GM19193 (cell line): ENCODE data around the gene PPP1R7.
A peak's percentile ranks its signal among the peaks of the same experiment; 100 is the strongest.

Source experiments
- POLR2A ChIP-seq: IDR thresholded peaks from 4 replicates; pipeline ENCODE4 v1.6.1; 2011; ENCODE audit not compliant: insufficient read depth, insufficient read length; ENCODE audit errors: extremely low read depth

The PPP1R7 gene

DNA sequence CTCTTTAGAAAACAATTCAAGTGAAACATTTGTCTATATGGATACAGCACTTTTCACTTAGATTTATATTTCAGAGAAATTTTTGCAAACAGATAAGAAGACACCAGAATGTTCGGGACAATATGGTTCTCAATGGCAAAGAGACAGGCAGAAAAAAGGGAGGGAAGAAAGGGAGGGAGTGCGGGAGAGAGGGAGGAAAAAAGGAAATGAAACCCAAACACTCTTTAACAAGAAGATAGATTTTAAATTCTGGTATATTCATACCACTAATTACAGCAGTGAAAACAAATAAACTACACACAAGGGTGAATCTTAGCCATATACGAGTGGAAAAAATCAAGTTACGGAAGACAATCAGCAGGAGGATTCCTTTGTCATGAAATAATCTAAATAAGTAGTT lies 4.0 kb upstream of the PPP1R7 start:
- TF ChIP-seq POLR2A = no peak

DNA sequence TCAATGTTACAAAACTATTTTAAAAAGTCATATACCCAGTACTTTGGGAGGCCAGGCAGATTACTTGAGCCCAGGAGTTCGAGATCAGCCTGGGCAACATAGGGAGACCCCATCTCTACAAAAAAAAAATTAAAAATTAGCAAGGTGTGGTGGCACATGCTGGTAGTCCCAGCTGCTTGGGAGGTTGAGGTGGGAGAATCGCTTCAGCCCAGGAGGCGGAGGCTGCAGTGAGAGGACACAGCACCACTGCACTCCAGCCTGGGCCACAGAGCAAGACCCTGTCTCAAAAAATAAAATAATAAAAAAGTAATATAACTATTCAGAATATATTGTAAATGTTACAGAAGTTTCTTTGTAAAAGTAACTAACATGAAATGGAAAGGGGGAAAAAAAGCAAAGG lies 2.9 kb upstream of the PPP1R7 start:
- no peak for TF ChIP-seq POLR2A

DNA sequence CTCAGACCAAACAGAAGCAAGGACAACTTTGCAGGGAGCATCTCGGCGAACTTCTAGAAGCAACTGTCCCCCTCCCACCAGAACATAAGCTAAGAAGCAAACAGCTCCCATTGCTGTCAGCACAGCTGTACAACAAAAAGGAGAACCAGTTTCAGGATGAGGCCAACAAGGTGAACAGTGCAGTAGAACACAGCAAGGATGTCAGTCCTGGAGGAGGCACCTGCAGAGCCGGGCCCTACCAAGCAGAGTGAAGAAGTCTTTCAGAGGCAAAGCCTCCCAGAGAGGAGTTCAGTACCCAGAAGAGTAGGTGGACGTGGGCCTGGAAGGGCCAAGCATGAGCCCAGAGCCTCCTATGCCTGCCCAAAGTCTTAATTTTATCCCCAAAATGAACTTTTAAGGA lies 2.0 kb upstream of the PPP1R7 start:
- TF ChIP-seq POLR2A = no peak

DNA sequence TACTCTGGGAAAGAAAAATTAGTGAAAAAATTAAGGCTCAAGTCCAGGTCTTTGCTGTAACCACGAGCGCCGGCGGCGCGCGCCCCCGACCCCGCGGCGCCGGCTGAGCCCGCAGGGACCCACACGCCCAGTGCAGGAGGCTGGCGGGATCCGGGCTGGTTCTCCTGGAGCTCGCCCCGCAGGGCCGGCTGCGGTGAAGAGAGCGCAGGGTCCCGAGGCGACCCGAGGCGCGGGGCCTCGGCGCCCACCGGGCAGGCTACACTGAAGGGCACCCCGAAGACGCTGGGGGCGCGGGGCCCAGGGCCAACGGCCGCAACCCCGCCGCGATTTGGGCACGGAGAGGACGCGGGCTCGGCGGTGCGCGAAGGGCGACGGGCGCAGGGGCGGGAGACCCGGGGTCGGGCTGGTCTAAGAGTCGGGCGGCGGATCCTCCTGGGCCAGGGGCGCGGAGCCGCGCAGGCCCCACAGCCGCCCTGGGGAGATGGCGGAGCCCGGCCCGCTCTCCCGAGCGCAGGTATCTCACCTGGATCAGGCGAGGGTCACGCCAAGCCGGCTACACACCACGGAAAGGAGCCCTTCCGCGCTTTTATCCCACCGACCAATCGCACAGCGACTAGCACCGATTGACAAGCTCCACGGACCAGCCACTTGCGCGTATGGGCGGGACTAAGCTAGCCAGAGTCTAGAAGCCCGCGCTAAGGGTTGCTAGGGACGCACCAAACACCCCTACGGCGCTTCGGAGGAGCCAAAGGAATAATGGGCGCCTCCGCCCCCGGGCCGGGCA lies 1.2 kb upstream of the PPP1R7 start, which contains the start of gene PASK:
TSS of gene PASK (minus strand) at position 582 of the 784 bp plus-strand sequence. CDS start 6,440 bp downstream, outside the sequence.
- peak; percentile 53 for TF ChIP-seq POLR2A

DNA sequence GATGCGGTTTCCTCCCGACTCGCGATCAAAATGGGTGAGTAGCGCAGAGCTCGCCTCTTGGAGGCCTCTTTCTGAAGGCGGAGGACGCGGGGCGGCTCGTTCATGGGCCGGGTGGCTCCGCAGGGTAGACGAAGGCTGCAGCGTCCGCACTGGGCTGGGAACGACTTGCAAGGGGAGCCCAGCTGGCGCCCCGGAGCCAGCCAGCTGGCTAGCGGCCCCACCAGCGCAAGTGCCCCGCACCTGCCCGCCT lies 667 bp upstream of the PPP1R7 start:
- no peak for TF ChIP-seq POLR2A

DNA sequence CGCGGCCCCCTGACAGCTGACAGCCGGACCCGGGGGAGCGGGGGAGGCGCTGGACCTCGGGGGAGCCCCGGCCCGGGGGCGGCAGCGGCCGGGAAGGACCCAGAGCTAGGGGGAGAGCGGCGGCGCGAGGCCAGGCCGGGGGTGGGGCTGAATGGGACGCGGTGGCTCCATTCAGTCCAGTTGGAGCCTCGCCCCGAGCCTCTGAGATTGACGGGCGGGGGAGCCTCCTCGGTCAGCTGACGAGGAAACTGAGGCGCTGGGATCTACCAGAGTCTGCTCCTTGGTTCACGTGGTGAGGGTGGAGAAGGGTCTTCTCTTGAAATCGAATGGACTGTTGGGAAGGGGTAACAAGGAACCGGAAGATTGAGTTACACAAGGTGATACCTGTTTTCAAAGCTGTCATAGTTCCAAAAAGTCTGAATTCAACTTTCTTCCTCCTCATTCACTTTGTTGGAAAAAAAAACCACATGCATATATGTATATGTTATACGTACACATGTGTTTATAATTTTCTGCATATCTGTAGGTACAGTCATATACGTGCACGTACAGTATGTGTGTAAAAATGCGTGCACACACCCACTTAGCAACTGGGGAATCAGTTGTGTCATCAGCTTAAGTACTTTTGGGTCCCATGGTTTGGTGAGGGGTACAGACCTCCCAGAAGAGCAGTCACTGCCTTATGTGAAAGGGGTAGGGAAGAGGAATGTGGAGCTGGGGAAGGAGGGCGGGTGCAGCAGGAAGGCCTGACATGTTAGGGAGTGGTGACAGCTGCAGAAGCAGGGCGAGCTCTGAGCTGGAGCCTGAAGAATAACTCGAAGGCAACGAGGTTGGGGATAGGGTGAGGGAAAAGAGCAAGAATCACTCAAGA lies 628 bp downstream of the PPP1R7 start:
- TF ChIP-seq POLR2A = no peak

DNA sequence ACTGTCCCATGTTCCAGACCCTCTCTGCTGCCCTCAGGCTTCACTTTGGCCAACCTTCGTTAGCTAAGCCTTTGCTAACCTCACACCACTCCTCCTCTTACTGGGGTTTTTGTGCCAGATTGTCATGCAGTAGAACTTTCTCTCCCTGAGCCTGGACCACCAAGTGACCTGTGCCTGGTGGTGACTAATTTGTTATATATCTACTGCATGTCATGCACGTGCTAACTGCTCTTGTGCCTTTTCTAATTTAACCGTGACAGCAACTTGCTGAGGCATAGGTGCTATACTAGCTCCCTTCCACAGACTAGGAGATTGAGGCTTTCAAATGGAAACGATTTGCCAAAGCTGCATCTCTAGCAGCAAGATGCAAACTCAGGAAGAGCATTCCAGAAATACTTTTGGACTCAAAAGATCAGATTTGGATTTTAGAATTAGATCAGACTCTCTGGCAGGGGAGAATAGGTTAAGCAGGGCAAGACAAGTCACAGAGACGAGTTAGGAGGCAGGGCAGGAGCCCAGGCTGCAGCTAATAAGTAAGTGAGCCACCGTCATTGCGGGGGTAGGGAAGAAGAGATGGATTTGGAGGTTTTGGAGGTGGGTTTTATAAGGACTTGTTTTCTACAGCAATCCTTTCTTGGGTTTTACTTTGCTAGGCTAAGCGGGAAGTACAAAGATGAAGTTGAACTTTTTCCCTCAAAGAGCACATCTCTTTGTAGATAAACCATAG lies 1.8 kb downstream of the PPP1R7 start:
- no peak for TF ChIP-seq POLR2A

DNA sequence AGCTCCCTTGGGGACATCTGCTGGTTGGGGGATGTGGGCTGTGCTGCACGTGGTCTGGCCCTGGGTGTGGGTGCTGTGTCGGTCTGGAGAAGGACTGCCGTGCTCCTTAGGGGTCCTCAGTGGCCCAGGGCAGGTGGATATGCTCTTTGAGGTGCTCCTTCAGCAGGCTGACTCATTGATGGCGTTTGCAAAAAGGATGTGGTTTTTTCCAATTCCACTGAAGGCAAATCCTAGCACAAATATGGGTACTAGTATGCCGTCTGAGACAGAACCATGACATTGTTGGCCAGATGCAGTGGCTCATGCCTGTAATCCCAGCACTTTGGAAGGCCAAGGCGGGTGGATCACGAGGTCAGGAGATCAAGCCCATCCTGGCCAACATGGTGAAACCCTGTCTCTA lies 3.3 kb downstream of the PPP1R7 start:
- TF ChIP-seq POLR2A = no peak

DNA sequence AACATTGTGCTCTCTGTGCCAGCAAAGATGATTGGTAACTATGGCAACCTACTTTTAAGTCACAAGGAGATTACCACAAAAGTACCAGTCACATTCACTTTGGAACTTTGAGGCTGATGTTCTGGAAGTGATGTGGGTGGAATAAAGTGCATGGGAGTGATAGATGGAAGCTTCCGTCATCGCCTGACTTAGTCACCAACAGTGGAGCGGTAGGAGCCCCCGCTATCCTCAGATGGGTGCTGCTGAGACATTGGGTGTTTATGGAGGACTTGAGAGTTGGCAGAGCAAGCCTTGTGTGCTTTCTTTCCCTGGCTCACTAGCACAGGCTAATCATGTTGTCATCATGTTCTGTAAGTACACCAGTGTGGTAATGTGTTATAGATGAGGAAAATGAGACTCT lies 4.6 kb downstream of the PPP1R7 start:
- TF ChIP-seq POLR2A = no peak

DNA sequence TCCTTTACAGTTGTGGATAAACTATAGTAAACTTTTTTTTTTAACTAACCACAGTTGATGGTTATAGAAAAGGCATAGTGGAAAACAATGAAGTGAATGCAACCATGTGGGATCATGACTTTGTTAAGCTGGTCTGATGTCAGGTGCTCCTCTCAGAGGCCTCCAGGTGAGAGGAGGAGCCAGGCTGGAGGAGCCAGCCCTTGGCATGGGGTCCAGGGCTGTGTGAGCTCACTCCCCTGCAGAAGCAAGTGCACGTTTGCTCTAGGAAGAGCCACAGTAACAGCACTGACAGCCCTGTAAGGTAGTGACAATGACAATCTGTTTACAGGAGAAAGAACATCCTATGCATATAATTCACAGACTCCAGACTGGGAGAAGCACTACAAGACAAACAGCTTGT lies 5.7 kb downstream of the PPP1R7 start:
- no peak for TF ChIP-seq POLR2A

DNA sequence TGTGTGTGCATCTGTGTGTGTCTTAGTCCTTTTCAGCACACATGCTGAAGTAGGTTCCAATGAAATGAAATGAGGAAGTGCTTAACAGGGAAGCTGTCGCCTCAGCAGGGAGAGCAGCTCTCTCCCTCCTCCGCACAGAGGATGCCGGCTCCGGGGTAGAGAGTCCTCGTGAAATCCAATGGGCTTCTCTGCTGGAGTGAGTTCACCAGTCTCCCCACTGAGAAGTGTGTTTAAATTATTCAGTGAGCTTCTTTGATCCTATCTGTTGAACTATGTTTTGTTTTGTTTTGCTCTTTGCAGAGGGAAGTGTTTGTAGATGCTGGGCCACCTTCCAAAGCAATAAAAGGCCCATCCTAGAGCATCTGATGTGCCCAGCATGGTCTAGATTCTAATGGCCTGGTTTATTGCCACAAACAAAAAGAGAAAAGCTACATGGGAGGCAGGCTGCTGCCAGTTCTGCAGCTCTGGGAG lies 6.7 kb downstream of the PPP1R7 start:
- TF ChIP-seq POLR2A = no peak

DNA sequence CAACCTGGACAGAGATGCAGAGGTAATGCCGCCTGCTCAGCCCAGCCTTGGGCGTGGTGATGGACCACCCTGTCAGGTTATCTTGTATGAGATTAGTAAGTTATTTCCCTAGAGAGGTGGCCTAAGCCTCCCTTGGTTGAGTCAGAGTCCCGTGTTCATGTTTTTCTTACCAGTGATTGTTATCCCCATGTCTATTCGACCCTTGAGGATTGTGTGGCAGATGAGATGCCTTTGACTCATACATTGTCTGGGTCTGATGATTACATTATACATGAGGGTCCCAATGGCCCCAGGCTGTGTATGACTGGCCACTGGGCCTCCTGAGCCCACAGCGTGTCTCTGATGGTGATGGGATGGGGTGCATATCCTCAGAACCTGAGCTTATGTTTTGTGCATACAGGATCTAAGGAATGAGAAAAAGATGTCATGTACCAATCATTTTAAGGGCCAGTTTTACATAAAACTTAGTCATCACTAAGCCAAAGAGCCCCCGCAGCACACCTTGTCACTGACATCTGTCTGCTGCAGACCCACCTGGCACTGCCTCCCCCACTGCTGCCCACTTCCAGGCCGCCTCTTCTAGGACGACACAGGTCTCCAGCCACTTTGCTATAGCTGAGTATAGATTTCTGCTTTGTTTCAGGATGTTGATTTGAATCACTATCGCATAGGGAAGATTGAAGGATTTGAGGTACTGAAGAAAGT lies 7.7 kb downstream of the PPP1R7 start:
- no peak for TF ChIP-seq POLR2A

DNA sequence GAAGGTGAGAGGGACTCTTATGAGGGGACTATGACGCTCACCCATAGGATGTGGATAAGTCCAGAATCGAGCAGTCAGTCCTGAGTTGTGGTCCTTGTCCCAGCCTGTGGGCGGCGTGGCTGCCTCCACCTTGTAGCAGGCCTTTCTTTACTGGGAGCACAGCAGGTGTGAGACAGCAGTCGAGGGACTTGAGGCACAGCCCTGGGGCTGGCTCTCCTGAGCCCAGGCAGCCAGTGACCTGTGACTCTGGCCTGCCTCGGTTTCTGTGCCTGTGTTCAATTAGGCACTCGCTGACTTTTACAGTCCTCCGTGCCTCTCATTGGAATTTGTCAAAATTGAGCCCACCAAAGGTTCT lies 8.3 kb downstream of the PPP1R7 start:
- no peak for TF ChIP-seq POLR2A

DNA sequence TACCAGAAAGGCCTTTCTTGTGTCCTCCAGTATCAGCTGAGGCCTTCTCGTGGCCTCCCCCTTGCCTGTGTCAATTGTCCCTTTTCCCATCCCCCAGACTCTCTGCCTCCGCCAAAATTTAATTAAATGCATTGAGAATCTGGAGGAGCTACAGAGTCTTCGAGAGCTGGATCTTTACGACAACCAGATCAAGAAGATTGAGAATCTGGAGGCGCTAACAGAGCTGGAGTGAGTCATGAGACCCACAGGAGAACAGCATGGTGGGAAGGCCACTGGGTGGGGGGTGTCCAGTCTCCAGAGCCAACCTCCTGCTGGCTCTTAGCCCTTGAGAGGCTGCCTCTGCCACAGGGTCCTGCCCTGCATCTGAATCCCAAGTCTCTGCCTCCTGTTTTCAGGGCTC lies 8.8 kb downstream of the PPP1R7 start:
- no peak for TF ChIP-seq POLR2A

DNA sequence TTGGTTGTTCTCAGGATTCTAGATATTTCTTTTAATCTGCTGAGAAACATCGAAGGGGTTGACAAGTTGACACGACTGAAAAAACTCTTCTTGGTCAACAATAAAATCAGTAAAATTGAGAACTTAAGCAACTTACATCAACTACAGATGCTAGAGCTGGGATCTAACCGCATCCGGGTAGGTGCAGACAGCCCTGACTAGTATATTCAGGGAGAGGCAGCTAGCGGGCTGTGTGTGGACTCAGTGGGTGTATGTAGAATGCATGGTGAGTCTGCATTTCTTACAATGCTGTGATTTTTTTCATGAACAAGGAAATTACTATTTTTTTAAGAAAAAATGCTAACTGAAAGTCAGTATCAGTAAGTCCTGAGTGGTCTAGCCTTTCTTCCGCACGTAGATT lies 10.1 kb downstream of the PPP1R7 start:
- TF ChIP-seq POLR2A = no peak
